Measurements from ENCODE around the gene MED14. TPM values are rescaled to one million over a fixed set of nuclear protein-coding genes. Genes with fewer than 3 reads are reported as not detected.

Gene MED14
- total and polyA plus RNA-seq, 2 of the 4 experiments (the other 2 are of a cell fraction) = 17.6 to 25.9 TPM

DNA sequence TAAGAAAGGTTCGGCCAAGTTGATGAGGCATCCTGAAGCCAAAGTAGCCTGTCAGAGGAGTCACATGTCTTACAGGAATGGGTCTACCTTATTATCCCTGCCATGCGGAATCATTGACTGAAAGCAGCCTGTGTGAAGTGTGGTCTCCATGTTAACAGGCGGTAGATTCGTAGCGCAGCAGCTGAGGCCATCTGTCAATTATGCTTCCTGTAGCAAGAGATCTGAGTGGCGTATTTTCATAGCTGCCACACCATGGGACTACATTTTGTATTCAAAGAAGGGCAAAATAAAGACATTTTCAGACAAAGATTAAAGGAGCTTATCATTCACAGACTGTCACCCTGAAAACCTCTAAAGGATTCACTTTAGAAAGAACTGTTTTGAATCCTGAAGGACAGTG, 11.2 kb upstream of the MED14 start:
- Histone ChIP-seq H4K20me1 (ENCODE audit: insufficient read depth, low read length) (no peaks in the 10 kb centered on the region), H3K4me1 (ENCODE audit: control insufficient read depth, insufficient read depth, low read length) (no peaks in the 10 kb centered on the region), H3K36me3 (ENCODE audit: control insufficient read depth, insufficient read depth, low read length) (no peaks in the 10 kb centered on the region), H3K4me3 (ENCODE audit: insufficient read depth, low read depth, low read length) (no peak overlapping the region), H4K8ac (ENCODE audit: low read depth in 2 of 2, low read length in 2 of 2) (no peak overlapping the region), H2AK5ac (ENCODE audit: low read depth, low read length) (no peak overlapping the region), H2BK120ac (ENCODE audit: low read depth, low read length) (no peak overlapping the region), H2AFZ (replicated peaks; ENCODE audit: low read length, poor library complexity) (no peak overlapping the region), H3K18ac (ENCODE audit: low read depth, low read length) (no peak overlapping the region), H3K4ac (ENCODE audit: low read depth, low read length) (no peak overlapping the region), H2AK9ac (replicated peaks; ENCODE audit: low read depth, low read length, poor library complexity) (no peak overlapping the region), H3K9me1 (ENCODE audit: insufficient read depth, low read length) (0 out of 2 replicates have a peak, but pooled peaks cover 4% of the 10 kb centered on the region), H3K27ac (ENCODE audit: insufficient read depth, low read length) (no peak overlapping the region), H2BK15ac (ENCODE audit: low read depth, low read length) (no peak overlapping the region), H3K9me3 (ENCODE audit: control insufficient read depth, insufficient read depth, low read length) (no peaks in the 10 kb centered on the region), H3K4me2 (ENCODE audit: low read depth, low read length) (no peak overlapping the region), H3K9ac (ENCODE audit: low read depth, low read length) (no peak overlapping the region), H4K5ac (ENCODE audit: low read depth, low read length) (no peak overlapping the region), H3K23ac (ENCODE audit: low read depth, low read length) (no peak overlapping the region), H3K14ac (replicated peaks; ENCODE audit: low read depth, low read length) (no peak overlapping the region), H2BK5ac (ENCODE audit: low read depth, low read length, poor library complexity, severe bottlenecking) (no peak overlapping the region), H4K91ac (ENCODE audit: insufficient read depth, low read depth, low read length) (no peak overlapping the region), H3K56ac (ENCODE audit: extremely low read depth, insufficient read depth, low read length) (no peak overlapping the region), H3K79me1 (ENCODE audit: low read depth in 1 of 2, low read length in 2 of 2) (no peaks in the 10 kb centered on the region), H3K27me3 (ENCODE audit: control insufficient read depth, insufficient read depth, low read length) (peaks cover 13% of the 10 kb centered on the region), H2BK20ac (ENCODE audit: low read depth, low read length) (no peak overlapping the region)
- TF ChIP-seq SMC3 (IDR thresholded peaks at IDR 0.05; ENCODE audit: low read depth, low read length) (no peak), ELK1 (IDR thresholded peaks at IDR 0.05; ENCODE audit: borderline replicate concordance, low read depth, low read length) (no peak), MAZ (IDR thresholded peaks at IDR 0.05; ENCODE audit: borderline replicate concordance, low read depth, low read length) (no peak)
- TF ChIP-seq, protein P1, sequence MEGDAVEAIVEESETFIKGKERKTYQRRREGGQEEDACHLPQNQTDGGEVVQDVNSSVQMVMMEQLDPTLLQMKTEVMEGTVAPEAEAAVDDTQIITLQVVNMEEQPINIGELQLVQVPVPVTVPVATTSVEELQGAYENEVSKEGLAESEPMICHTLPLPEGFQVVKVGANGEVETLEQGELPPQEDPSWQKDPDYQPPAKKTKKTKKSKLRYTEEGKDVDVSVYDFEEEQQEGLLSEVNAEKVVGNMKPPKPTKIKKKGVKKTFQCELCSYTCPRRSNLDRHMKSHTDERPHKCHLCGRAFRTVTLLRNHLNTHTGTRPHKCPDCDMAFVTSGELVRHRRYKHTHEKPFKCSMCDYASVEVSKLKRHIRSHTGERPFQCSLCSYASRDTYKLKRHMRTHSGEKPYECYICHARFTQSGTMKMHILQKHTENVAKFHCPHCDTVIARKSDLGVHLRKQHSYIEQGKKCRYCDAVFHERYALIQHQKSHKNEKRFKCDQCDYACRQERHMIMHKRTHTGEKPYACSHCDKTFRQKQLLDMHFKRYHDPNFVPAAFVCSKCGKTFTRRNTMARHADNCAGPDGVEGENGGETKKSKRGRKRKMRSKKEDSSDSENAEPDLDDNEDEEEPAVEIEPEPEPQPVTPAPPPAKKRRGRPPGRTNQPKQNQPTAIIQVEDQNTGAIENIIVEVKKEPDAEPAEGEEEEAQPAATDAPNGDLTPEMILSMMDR (conservative IDR thresholded peaks at IDR 0.05; ENCODE audit: low read depth, low read length) = no peak
- dilution Hi-C loops (cut with HindIII; ENCODE audit: low sequenced_read_pairs, unreplicated experiment) (no loop called here), in situ Hi-C loops (cut with MboI; ENCODE audit: low sequenced_read_pairs) (no loop called here), intact Hi-C loops (cut with micrococcal nuclease) (no loop called here)
- POLR2A ChIA-PET (ENCODE audit: unreplicated experiment) = no interaction called here
- ATAC-seq (ENCODE audit: low read depth) (no peak), DNase-seq (no peak)
- 87% methylated on average over 3 of the region's 6 CpGs; no CpG with 5 or more reads in 1 of the 2 experiments for WGBS, 2 experiments (ENCODE audit: extremely low coverage in 2 of 2, insufficient read length in 1 of 2)
- no TSS peak for BruUV-seq (replicated peaks)
- CTCF ChIA-PET = no interaction called here

Data from IMR-90 (cell line).